ENCODE results near the gene ADORA1.

The ADORA1 gene

DNA sequence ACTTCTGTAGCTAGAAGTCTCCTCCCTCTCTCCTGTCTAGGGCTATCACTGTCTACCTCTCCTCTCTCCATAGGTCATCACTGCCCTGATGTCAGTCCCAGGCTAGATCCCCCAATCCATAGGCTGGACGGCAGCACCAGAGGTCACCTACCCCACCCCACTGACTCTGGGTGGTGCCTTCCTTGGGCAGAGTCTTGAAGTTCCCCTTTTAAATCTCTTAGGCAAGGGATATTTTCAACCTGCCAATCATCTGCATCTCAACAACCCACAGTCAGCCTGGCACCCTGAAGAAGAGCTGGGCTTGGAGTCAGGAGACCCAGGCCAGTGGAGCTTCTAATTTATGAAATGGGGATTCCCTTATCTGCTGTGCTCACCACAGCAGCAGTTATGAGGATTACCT lies 34.9 kb downstream of the ADORA1 start:
- DNase-seq, result no peak

DNA sequence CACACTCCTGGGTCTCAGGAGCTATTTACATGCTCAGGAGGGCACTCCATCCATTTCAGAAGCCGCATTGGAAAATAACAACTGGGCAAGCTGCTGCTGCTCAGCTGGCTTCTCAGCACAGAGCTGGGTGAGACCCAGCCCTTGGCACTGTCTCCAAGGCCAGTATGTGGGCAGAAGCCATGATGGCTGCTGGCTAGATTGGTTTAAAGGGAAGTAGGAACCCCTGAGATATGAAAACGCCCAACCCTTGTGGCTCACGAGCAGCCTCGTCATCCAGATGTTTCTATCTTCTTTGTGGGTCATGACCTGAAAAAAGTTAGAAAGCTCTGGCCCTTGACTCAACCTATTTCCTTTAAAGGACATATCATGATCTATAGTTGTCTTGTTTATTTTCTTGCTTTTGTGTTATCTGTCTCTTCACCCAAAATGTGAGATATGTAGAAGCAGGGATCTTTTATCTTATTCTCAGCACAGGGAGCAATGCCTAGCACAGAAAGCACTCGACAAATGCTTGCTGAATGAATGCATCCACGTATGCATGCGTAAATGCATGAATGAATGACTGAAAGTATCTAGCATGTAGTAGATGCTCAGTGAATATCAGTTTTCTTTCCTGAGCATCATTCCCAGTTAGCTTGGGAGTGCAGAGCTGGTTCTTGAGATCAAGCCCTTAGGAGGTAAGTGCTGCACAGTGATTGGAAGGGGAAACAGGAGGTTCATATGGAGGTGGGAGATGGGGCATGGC lies 36.5 kb downstream of the ADORA1 start:
- DNase-seq, result no peak

DNA sequence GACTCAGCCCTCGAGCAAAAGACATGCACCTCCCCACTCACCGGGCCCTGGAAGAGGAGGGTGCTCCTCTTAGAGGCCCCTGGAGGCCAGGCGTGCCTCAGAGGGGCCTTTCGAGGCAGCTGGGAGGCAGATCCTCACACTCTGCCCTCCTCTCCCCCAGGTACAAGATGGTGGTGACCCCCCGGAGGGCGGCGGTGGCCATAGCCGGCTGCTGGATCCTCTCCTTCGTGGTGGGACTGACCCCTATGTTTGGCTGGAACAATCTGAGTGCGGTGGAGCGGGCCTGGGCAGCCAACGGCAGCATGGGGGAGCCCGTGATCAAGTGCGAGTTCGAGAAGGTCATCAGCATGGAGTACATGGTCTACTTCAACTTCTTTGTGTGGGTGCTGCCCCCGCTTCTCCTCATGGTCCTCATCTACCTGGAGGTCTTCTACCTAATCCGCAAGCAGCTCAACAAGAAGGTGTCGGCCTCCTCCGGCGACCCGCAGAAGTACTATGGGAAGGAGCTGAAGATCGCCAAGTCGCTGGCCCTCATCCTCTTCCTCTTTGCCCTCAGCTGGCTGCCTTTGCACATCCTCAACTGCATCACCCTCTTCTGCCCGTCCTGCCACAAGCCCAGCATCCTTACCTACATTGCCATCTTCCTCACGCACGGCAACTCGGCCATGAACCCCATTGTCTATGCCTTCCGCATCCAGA lies 37.7 kb downstream of the ADORA1 start:
- DNase-seq, result no peak

DNA sequence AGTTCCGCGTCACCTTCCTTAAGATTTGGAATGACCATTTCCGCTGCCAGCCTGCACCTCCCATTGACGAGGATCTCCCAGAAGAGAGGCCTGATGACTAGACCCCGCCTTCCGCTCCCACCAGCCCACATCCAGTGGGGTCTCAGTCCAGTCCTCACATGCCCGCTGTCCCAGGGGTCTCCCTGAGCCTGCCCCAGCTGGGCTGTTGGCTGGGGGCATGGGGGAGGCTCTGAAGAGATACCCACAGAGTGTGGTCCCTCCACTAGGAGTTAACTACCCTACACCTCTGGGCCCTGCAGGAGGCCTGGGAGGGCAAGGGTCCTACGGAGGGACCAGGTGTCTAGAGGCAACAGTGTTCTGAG lies 38.3 kb downstream of the ADORA1 start:
- DNase-seq, result no peak

DNA sequence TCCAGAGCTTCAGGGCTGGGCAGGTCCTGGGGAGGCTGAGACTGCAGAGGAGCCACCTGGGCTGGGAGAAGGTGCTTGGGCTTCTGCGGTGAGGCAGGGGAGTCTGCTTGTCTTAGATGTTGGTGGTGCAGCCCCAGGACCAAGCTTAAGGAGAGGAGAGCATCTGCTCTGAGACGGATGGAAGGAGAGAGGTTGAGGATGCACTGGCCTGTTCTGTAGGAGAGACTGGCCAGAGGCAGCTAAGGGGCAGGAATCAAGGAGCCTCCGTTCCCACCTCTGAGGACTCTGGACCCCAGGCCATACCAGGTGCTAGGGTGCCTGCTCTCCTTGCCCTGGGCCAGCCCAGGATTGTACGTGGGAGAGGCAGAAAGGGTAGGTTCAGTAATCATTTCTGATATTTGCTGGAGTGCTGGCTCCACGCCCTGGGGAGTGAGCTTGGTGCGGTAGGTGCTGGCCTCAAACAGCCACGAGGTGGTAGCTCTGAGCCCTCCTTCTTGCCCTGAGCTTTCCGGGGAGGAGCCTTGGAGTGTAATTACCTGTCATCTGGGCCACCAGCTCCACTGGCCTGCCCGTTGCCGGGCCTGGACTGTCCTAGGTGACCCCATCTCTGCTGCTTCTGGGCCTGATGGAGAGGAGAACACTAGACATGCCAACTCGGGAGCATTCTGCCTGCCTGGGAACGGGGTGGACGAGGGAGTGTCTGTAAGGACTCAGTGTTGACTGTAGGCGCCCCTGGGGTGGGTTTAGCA lies 38.8 kb downstream of the ADORA1 start:
- no peak for DNase-seq

DNA sequence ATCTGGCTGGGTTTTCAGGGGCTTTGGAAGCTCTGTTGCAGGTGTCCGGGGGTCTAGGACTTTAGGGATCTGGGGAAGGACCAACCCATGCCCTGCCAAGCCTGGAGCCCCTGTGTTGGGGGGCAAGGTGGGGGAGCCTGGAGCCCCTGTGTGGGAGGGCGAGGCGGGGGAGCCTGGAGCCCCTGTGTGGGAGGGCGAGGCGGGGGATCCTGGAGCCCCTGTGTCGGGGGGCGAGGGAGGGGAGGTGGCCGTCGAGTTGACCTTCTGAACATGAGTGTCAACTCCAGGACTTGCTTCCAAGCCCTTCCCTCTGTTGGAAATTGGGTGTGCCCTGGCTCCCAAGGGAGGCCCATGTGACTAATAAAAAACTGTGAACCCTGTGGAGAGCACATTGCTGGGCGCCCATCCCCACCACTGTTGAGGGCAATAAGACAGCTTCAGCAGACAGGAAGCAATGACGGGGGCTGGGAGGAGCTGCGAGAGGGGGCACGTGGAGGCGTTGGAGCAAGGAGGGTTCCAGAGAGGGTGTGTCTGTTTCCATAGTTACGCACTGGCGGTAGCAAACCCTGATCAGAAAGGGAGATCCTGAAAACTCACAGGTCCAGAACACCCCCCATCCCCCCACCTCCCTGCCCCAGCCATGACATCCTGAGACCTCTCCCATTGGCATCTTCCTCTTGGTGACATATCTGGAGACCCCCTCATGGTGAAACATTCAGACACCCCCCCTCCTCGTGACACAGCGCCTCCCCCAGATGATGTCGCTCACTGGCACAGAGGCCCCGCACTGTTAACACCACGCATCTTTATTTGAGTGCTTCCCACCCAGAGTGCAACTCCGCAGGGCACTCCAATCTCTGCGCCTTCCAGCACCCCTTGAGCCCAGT lies 39.7 kb downstream of the ADORA1 start:
- no peak for DNase-seq

DNA sequence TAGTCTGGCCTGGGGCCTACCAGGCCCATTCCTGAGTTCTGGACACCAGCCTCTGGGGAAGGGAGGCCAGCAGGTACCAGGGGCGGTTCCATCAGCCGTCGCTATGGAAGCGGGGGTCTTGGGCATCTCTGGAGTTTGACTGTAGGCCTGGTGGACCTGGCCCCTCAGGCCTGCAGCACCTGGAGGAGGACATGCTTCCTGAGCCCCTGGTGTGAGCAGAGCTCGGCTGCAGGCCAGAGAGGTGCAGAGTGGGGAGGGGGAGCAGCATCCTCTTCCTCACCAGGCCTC lies 40.3 kb downstream of the ADORA1 start:
- no peak for DNase-seq

DNA sequence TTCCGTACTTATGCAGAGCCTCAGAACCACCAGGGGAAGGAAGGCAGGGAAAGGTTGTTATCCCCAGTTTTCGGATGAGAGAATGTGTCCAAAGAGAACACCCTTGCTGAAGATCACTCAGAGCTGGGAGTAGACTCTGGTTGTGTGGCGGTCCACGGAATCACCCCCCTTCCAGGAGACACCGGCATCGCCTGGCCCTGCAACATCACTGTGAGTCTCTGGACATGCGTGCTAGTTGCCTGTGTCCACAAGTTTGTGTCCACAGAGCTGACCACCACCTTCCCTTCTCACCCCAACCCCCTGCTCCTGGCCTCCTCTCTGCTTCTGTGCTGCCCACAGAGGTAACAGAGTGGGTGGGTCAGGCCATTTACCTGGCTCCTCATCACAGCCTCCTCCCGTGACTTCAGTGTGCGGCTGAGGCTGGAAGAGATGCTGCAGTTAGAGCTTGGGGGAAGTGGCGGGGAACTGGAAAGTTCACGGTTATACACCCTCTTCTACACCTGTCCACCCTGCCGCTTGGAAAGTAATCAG lies 40.8 kb downstream of the ADORA1 start:
- DNase-seq, result no peak

DNA sequence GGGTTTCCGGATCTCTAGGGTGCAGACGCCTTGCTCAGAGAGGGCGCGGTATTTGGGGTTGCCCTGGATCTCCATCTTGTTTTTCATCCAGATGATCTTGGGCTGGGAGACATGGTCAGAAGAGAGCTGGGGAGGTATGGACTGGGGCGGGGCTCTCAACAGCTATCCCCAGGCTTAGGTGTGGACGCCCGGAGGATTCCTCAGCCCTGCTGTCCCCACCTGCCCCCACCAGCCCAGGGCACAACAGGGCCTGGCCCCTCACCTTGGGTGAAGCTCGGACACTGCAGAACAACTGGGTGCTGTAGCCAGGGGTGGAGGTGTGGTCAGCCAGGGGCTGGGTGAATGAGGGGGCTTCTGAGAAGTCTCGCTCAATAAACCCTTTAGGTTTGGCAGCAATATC lies 41.5 kb downstream of the ADORA1 start:
- no peak for DNase-seq

DNA sequence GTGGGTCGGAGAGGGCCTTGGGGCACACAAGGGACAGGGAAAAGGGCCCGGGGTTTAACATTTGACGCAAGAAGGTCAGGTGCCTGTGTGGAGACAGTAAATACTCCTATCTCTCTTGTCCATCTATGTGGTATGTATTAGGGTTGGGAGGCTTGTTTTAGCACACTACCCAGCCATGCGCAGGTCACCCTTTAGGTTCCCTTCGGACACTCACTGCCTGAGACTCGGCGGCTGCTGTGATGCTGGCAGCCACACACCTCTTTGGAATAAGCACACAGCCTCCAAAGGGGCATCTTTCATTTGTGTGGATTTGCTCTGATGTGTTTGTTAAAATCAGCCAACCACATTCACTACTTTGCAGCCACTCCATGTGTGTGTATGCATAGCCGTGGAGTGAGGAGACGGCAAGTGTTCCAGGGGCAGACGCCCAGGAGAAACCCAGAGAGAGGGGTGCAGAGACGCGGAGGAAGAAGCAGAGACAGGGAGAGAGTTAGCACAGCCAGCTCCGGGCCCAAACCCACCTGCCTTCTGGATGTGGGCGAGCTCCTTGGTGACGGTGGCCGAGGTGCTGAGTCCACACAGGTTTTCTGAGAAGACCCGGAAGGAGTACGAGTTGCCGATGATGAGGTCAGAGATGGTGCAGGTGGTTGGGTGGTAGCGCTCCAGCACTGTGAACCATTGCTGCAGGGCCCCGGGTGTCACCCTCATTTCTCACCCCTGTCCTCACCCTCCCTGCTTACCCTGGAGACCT lies 42.4 kb downstream of the ADORA1 start:
- DNase-seq, result no peak

DNA sequence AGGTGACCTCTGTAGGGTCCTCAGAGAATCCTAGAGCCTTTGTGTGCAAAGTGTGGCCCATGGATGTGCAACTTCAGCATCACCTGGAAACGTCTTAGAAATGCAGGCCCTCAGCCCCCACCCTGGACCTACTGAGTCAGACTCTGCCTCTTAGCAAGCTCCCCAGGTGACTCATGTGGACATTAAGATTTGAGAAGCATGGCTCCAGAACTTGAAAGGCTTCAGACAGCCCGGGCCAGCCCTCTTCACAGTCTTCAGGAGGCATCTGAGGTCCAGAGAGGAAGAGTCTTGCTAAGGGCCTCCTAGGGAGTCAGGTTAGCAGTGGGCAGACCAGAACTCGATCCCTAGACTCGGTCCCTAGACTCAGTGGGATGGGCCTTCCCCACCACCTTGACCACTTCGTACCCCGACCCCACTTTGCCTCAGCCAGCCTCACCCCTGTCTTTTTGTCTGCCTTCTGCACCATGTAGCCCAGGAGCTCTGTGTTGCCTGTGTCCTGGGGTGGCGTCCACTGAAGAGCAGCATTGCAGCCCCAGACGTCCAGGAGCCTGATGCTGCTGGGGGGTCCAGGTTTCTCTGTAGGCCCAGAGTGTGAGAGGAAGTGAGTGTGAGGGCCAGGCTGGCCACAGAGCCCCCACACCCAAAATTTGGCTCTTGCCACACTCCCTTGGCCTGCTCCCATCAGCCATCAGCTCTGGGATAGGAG lies 43.3 kb downstream of the ADORA1 start:
- DNase-seq, result no peak

DNA sequence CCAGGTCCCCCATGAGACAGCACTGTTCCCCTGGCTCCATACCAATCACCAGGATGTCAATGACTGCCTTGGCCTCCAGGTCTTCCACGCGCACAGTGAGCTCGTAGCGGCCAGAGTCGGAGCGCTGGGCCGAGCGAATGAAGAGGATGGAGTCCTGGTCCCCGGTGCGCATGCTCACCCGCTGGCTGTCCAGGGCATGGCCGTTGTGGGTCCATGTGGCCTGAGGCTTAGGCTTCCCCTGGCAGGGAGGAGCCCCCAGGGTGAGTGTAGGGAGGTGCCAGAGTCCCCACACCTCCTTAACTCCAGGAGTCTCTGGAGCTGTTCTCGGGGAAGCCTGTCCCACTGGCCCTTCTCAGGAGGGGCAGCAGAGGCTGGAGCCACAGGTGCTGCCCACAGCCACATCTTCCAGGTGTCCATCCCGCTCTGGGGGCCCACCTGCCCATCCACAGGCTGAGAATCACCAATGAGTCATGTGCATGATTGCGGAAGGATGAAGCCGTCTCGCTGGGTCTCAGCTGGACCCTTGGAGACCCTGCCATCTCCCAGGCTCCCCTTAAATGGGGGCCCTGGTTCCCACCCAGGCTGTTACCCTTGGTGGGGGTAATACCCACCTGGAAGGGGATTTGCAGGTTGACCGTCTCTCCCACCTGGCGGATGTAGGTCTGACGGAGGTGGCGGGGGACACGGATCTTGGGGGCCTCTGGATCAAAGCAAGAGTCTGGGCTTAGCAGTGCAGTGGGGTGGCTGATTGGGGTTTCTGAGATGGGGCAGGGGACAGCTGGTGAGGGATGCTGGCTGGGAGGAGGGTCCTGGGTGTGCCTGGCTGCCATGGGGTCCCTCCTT lies 44.0 kb downstream of the ADORA1 start:
- no peak for DNase-seq

DNA sequence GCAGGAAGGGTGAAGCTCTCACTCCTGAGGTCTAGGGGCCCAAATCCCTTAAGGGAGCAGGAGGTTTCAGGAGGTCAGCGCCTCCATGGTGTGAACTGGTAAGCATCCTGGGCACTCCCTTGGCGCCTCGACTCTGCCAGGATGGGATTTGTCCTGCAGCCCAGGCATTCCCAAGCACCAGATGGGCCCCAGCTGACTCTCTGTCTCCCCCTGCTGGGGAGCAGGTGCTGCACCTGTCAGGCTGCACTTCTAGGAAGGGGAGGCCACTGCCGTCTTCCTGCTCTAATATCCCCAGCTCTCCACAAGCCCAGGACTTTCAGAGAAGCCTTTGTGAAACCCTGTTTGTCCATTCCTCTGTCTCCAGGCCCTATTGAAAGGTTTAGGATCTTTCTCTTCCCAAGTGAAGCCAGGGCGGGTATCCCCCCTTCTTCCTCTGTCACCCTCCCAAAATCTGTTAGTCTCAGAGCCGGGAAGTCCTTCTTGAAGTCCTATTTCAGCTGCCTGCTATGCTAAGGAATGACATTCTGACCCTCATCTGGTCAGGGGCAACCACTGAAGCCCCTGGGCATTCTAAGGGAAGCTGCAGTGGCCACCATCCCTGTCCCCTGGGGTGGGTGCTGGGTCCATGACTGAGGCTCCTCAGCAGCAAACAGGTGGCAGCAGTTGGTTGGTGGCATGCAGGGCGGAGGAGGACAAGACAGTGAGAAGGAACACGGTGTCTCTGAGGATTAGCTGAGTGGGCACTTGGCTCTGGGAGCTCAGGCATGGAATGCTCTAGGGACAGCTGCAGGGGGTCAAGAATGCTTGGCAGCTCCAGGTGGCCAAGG lies 44.9 kb downstream of the ADORA1 start:
- peak; percentile 76 for DNase-seq

DNA sequence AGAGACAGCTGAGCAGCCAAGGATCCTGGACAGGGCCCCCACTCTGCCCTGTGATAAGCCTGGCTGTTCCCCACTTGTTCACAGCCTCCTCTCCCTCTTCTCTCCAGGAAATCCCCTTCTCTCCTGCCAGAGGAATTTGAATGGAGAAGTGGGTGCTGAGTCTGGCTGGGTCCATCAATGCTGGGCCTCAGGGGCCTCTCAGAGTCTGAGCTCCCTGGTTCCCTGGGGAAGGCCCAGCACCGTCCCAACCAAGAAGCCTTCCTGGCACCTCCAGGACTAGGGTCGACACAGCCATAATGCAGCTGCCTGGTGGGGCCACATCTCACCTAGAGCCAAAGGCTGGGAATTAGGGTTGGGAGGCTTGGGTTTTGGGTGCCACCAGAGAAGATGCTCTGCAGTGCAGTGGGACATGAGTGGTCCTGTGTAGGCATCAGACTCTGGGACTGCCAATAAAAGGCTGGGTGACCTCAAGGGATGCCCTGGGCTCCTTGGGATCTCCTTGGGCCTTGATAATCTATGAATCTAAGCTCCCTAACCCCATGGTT lies 45.6 kb downstream of the ADORA1 start:
- DNase-seq, result no peak

DNA sequence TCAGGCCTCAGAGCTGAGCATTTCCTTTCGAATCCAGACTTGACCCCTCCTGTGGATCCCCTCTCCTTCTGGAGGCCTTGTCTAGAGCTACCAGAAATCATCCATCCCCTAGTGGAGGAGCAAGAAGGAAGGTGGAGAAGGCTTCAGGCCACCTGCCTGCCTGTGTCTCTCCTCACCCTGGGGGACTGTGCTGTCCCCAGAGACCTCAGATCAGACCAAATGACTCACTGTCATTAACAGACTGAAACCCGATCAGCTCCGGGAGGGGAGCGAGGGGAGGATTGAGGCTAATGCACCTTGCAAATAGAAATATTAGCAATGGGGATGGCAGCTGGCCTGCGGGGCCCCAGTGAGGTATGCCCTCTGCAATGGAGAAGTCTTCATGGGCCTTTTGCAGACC lies 46.0 kb downstream of the ADORA1 start:
- no peak for DNase-seq

DNA sequence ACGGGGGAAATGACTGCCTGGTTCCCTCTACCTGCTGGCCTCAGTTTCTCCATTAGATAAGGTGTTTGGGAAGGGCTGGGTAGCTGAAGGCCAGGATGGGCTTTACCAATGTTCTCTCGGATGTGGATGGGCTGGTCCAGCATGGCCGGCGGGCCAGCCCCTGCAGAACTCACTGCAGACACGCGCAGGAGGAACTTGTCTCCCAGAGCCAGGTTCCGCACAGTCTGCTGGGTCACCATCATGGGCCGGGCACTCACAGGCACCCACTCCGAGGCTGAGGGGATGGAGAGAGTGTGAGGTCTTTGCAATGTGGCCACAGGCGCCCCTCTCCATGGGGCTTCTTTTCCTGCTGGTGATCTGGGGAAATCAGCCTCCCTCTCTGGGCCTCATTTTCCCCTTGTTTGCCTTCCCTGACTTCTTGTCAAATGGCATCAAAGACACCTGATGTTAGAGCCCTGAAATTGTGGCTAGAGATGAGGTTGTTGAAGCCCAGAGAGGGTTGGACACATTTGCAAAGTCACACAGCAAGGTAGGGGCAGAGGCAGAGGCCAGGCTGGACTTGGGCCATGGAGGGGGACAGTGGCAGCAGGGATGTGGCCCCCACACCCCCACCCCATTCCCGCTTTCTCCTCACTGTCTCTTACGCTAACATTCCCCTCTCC lies 46.9 kb downstream of the ADORA1 start:
- DNase-seq, result no peak

DNA sequence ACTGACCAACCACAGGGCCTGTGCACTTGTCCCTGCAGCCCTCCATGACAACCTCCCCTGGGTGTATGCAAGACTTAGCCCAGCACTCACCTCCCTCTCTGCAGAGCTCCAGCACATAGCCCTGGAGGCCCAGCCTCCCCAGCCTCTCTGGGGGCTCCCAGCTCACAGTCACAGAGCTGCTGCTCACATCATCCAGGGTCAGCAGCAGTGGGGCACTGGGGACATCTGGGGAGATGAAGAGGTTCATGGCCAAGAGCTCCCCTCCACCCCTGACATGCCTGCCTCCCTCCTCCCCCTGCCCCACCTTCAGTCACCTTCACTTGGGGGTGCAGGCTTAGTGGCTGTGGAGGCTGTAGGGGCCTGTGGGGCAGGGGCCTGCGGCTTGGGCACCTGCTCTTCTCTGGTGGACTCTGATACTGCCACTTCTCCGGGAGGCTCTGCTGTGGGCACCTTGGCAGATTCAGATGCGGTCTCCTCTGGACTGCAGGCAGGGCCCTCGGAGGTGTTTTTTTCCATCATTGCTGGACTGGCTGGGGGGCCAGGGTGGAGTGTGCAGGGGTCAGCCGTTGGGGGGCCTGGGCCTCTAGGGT lies 47.8 kb downstream of the ADORA1 start, which contains the start of gene MYBPH:
Gene MYBPH, minus strand, starts transcription at position 590 of the 590 bp plus-strand sequence. Its CDS starts 71 bp downstream, at position 519.
- no peak for DNase-seq

DNA sequence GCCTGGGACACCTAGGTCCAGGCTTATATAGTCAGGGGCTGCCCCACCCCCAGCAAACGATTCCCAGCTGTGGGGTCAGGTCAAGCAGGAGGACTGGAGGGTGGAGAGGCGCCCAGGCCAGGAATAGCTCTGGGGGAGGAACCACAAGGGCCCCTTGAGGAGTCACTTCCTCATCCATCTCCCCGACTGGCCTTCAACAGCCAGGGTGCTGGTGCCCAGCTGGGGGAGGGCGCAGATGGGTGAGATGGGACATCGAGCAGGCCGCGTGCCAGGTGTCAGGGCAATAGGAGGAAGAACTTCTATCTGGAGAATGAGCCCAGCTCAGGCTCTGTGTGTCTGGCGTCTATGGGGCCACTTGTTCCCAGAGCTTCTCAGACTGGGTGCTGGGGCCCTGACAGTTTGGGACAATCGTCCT lies 48.3 kb downstream of the ADORA1 start:
- DNase-seq, result peak; percentile 18

Measured in OCI-M1 (cell line).